Thyroid gland (tissue), 4 donors: ENCODE data around the gene DYNC2I2.
"Not testable (repeated sequence)": the region's sequence is repeated elsewhere in the genome, so short reads cannot be mapped to it uniquely, and the experiment has no call there.

Experiments used
- POLR2A ChIP-seq, 2 donors: fragments of 450-650 bp; IDR thresholded peaks; one replicate each; pipeline ENCODE4 v1.6.1; 2017; ENCODE audit warnings: antibody characterized with exemption in 2 of 2, mild to moderate bottlenecking in 2 of 2, moderate library complexity in 1 of 2
- TF ChIP-seq, protein P1 (sequence below), 6 experiments: fragments of 200-600 bp in 3 of 6; fragments of 450-650 bp in 3 of 6; sonication (generic) in 3 of 6; IDR thresholded peaks; one replicate each; pipeline ENCODE4 v1.5.1; 2016 to 2019; ENCODE audit warnings: antibody characterized with exemption in 6 of 6, mild to moderate bottlenecking in 2 of 6, inconsistent platforms in 1 of 6, moderate library complexity in 1 of 6

DNA sequence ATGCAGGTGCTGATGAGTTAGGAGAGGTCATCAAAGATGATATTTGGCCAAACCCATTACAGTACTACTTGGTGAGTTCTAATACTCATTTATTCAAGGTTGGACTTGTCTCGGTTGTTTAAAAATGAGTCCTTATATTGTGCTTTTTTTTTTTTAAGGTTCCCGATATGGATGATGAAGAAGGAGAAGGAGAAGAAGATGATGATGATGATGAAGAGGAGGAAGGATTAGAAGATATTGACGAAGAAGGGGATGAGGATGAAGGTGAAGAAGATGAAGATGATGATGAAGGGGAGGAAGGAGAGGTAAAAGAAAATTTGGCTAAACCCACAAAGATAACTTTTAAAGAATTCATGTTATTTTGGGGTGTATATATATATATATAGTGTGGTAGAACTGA is 37.1 kb upstream of the DYNC2I2 start:
- TF ChIP-seq, protein P1, sequence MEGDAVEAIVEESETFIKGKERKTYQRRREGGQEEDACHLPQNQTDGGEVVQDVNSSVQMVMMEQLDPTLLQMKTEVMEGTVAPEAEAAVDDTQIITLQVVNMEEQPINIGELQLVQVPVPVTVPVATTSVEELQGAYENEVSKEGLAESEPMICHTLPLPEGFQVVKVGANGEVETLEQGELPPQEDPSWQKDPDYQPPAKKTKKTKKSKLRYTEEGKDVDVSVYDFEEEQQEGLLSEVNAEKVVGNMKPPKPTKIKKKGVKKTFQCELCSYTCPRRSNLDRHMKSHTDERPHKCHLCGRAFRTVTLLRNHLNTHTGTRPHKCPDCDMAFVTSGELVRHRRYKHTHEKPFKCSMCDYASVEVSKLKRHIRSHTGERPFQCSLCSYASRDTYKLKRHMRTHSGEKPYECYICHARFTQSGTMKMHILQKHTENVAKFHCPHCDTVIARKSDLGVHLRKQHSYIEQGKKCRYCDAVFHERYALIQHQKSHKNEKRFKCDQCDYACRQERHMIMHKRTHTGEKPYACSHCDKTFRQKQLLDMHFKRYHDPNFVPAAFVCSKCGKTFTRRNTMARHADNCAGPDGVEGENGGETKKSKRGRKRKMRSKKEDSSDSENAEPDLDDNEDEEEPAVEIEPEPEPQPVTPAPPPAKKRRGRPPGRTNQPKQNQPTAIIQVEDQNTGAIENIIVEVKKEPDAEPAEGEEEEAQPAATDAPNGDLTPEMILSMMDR (IDR thresholded peaks at IDR 0.05): not testable (repeated sequence)
- not testable (repeated sequence) for TF ChIP-seq POLR2A (IDR thresholded peaks at IDR 0.05)
